Activated gamma-delta T cell treated with Interleukin-2 at 50 U/mL for 16 hours (primary cell): ENCODE results near the gene UNC119.

Experiments
- DNase-seq: peaks from one replicate; pipeline ENCODE4 v3.0.0-alpha.2; 2020

The UNC119 gene

DNA sequence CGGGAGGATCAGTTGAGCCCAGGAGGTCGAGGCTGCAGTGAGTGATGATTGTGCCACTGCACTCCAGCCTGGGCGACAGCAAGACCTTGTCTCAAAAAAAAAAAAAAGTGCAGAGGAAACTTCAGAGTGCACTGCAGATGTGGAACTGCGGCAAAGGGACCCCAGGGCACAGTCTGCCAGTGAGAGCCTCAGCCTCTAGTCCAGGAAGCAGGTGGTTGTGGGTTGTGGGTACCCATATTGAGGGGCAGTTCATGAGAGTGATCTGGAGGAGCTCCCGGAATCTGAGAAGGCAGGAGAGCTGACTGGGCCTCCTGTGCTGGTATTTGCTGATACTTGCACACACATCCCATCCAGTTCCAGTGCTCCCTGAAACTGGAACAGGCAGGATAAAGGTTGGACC lies 33.2 kb downstream of the UNC119 start:
- no peak for DNase-seq

DNA sequence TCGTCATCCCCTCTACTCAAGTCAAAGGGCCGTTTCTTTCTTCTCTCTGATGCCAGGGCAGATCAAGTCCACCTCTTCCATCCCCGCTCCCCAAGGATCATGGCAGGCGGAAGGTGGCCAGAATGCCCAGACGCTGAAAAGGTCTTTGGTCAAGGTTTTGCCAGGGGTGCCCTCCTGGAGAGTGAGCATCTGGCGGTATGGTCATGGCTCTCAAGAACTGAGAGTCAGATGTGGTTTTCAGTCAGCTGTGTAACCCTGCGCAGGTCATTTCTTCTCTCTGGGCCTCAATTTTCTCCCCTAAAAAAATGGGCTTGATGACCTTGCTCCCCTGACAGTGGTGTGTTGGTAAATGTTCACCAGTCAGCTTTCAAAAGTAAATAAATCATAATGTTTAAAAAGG lies 33.8 kb downstream of the UNC119 start:
- no peak for DNase-seq

DNA sequence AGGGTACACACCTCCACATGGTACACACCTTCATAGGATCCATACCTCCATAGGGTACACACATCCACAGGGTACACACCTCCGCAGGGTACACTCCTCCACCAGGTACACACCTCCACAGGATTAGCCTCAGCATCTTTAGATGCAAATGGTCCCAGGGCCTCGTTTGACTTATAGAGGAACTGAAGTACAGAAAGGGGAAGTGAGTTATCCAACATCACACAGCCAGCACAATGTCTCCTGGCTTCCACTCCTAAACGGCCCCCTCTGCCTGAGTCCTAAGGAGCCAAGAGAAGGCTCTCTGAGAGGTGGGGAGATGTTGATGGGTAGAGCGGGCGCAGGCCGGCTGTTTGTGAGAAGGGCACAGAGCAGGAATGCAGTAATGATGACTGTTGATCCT lies 34.3 kb downstream of the UNC119 start:
- no peak for DNase-seq

DNA sequence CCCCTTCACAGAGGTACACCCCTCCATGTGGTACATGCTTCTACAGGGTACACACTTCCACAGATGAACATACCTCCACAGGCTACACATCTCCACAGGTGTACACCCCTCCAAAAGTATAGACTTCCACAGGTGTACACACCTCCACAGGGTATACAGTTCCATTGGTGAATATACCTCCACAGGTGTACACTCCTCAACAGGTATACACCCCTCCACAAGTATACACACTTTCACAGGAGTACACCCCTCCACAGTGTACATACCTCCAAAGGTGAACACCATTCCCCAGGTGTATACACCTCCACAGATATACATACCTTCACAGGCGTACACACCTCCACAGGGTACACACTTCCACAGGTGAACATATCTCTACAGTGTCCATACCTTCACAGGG lies 36.9 kb downstream of the UNC119 start:
- DNase-seq: no peak

DNA sequence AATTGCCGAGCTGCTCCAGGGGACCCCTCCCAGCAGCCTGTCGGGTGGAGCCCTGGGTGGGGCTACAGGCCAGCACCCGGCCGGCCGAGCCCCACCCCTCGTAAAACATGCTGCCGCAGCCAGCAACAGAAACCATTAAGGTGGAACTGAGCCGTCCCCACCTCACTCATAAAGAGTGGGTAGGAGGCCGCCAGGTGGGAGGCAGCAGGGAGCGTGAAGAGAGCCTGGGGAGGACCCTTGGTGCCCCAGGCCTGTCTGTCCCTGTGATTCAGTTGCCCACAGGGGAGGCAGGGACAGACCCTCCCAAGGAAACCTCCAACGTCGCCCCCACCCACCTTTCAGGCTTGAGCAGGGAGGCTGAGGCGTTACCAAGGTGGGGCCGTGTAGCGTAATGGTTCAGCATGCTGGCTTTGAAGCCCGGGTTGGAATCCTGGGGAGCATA lies 37.8 kb downstream of the UNC119 start:
- no peak for DNase-seq

DNA sequence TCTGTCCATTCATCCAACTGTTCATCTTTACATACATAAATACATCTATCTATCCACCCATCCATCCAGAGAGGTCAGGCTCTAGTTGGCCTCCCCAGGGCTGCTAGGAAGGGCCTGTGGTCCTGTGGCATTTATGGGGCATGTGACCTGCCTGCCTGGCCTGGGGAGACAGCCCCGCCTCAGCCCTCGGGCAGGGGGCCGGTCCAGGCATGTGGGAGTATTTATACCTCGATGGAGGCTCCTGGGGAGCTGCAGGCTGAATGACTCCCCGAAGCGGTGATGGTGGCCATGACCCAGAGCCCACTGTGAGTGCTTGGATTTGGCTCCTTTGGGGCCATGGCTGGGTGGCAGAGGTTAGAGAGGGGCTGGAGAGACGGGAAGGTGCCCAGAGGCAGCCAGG lies 38.9 kb downstream of the UNC119 start:
- DNase-seq: no peak

DNA sequence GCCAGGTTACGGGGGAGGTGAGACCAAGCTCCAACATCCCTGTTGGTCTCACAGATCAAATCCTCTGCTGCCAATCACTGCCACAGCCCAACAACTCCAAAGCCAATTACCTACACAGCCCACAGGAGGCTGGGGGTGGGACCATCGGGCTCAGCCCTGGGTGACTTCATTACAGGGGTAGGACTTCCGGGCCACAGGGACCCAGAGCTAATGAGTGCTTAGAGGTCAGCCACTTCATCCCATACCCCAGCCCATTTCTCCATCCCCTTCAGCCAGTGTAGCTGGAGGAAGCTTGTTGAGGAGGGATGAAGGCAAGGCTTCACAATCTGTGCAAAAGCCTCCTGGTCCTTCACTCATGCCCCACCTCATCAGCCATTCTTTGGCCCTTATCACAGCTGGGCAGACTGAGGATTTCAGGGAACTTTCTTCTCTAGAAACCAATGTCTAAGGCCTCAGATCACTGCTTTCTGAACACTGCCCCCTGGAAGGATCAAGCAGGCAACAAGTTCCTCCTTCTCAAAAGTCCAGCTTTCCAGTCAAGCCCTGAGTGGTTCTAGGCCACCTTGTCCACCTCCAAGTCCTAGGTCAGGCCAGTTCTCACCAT lies 40.5 kb downstream of the UNC119 start:
- no peak for DNase-seq

DNA sequence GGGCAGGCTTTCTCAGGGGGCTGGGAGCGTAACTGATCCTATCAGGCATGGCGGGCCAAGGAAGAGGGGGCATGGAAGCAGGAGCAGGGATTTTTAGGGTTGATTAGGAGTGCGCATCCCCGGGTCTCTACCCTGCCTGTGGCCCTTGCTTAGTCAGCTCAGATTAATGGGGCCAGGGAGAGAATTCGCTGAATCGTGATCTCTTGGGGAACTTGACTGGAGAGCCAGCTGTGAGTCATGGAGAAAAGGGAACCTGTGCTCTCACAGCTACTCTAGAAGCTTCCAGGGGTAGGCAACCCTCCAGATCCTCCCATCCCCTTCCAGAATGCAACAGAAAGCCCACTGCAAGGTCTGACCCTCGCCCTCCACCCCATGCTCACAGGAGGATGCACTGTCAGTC lies 42.6 kb downstream of the UNC119 start:
- DNase-seq: no peak

DNA sequence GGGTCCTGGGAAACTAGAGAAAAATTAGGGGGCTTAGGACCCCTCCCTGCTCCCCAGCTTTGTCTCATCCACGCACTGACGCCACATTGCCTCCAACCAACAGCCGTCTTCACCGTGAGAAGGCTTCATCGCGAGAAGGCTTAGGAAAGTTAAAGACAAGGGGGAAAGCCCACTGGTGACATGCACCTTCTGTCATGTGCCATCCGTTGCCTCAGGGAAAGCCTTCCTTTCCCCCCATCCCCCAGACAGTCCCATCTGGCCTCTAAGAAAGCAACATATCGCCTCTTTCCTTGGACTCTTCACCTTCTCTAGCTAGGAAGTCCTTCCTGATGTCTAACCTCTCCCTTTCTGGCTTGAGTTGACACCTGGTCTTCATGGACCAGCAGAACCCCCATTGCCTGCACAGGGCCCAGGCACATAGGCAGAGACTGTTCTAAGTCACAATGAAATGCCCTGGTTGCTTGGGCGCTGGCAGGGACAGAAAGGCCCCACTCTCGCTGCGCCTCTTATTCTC lies 44.2 kb downstream of the UNC119 start:
- DNase-seq: no peak

DNA sequence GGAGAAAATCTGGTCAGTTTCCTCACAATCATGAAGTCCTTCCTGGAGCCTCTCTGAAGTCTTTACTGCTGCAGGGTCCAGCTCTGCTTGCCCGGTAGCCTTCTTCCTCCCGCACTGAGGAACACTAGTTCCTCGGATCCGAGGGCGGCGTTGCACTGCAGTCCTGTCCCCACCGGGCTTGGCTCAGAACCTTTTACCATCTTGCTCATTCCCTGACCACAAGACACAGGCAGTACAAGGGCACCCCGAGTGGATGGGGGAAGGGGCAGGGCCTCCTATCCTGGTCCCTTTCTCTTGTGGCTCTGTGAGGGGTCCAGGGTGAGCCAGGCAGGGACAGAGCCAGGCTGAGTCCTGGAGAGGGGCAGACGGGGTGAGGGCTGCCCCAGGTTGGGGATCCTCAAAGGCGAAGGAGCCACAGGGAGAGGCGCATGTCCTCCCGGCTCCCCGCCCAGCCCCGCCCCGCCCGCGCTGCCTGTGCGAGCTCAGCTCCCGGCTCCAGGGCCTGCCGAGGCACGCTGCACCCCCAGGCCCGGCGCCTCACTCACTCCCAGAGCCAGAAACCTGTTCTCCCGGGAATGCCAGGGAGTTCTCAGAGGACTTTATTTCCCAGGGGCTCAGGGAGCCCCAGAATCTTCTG lies 44.7 kb downstream of the UNC119 start:
- no peak for DNase-seq

DNA sequence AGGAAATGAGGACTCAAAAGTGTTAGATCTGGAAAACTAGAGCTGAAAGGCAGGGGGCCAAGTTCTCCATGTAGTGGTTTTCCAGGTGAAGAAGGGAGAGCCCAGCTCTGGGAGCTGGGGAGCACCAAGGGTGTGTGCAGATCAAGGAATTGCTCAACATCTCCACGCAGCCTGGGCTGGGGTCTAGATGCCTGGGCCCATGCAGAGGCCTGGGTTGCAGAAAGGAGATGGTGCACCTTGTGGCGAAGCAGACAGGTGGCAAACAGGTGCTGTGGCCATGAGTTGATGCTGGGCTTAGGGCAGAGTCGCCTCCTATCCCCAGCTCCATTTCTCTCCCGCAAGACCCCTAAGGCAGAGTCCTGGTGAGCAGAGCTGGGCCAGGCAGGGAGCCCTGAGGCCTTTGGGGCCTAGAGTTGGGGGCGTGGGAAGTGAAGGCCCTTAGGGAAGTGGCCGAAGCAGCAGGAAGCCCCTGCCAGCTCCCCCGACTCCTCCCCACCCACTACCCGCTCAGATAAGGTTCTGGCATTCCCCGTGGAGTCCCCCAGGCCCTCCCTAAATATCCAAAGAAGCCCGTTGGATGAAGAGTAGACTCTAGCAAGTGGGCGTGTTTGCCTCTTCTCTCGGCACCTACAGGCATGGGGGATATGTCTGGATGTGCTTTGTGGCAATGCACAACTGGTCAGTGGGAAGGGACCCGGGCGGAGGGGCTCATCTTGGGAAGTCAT lies 45.5 kb downstream of the UNC119 start:
- no peak for DNase-seq

DNA sequence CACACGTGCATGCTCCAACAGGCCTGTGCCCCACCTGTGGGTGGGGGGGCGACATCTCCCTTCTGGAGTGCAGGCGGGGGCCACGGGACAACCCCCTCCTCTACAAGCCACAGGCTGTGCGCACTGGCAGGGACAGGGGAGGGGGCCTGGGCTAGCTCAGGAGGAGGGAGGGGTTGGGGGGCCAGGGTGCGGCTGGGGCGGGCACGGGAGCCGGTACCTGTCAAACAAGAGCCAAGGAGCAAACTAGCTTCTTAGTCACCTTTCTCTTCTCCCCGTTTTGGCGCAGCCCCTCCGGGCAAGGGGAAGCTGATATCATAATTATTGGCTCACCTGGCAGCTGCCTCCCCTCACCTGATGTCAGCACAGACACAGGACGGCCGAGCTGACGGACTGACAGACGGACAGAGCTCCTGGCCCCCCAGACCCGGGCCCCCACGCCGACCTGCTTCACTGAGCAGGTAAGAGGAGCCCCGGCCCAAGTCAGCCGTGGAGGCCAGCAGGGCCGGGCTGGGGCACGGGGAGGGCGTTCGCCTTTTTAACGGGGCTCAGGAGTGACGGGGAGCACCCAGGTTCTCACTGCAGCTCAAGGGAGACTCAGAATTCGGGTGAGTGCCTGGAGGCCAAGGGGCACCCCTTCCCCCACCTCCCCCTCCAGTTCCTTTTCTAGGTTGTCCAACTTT lies 46.3 kb downstream of the UNC119 start, which contains the start of gene FOXN1:
TSS of gene FOXN1 (plus strand) at position 363 of the 680 bp plus-strand sequence. CDS start 17,622 bp downstream, outside the sequence.
- DNase-seq: no peak

DNA sequence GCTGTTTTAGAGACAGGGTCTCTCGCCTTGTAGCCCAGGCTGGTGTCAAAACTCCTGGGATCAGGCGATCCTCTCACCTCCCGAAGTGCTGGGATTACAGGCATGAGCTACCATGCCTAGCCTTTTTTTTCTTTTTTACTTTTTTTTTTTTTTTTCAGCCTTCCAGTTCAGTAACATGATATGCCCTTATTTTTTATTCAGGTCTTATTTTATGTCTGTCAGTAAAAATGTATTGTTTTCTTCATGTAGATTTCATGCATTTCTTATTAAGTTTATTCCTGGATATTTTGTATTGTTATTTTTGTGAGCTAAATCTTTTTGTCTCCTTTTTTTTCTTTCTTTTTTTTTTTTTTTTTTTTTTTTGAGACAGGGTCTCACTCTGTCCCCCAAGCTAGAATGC lies 49.0 kb downstream of the UNC119 start:
- DNase-seq: no peak

DNA sequence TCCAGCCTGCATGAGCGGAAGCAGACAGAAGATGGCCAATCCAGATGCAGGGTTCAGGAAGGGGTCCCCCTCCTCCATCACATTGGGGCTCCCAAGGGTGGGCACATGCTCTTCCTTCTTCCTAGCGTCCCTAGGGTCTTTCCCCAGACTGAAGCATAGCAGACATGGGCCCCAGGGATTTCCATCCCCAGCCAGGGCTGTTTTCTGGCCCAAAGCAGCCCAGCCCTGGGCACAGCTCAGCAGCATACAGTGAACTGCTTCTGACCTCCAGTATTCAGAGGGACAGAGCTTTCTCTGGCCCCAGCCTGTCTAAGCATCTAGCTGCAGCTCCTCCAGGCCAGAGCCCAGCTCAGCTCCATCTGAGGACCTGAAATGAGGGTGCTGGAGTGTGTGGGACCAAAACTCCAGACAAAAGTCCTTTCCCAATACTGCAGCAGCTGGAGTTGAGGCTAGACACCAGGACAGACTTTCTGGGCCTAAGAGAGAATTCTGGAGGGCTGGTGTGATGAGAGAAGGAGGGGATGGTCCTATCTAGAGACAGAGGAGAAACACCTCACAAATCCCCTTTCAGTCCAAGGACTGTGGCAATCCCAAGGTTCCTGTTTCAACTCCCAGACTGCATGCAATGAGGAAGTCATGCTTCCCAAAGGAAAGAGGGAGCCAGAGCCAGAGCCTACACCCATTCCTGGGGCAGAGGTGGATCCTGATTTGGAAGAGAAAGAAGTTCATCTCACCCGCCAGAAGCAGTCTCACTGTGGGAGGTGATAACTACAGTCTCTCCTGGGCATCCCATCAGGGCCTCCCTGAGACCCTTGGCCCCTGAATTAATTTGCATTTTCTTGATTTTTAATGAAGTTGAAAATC lies 50.8 kb downstream of the UNC119 start:
- no peak for DNase-seq

DNA sequence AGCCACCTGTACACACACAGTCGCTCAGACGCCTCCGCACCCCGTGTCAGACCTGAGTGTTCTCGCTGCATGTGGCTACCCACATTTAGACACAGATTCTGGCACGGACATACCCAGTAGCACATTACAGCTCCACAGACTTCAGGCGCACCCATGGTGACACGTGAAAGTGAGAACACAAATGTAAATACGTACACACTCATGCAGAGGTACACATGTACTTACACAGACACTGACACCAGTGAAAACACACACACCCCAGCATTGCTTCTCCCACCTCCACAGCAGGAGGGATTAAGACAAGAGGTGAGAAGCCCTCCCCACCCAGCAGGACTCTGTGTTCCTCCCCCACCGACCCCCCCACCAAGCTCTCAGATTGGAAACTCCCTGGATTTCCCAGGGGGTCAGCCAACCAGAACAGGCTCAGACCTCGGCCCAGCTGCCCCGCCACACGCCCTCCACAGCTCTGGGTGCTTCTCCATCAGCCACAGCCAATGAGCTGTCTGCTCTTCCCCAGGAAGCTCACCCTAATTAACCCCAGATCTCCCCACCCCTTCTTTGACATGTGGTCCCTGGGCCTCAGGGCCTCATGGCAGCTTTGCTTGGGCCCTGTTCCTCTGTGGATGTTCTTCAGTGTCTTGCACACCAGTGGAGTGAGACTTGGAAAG lies 51.6 kb downstream of the UNC119 start:
- DNase-seq: no peak

DNA sequence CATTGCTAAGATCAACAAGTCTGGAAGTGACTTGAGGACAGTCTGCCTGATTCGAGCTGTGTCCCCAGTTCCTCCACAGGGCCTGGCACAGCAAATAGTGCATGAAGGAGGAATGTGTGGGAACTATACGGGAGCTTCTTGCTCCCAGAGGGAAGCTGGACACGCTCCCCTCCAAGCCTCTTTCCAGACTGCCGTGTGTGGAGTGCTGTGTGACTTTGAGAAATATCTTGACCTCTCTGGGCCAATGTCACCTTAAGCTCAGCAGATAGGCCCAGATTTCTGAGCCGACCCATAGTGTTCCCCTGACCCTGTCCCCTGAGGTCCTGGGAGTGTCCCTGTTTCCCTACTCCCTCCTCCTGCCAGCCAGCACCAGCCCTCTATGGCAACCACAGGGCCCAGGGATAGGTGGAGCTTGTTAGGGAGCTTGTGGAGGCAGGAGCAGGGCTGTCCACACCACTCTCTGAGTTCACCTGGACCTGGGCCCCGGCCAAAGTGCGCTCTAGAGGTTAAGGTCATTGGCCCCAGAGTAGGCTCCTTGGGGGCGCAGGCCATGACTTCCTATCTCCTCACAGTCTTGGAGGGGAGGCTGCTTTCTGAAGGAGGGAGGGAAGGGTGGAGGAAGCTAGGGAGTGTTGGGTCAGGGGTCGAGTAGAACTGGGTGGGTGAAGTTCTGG lies 52.6 kb downstream of the UNC119 start:
- DNase-seq: no peak

DNA sequence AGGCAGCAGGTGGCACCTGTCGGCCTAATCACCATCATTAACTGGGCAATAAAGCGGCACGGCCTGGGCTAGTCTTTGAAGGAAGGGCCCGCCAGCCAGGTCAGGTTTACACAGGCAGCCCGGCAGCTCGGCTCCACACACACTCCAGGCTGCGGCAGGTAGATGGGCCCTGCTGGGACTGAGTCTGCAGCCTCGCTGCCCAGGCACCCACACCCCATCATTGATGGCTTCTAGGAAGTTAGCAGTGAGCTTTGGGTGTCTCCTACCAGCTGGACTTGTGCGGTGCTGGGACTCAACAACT lies 53.1 kb downstream of the UNC119 start:
- no peak for DNase-seq

DNA sequence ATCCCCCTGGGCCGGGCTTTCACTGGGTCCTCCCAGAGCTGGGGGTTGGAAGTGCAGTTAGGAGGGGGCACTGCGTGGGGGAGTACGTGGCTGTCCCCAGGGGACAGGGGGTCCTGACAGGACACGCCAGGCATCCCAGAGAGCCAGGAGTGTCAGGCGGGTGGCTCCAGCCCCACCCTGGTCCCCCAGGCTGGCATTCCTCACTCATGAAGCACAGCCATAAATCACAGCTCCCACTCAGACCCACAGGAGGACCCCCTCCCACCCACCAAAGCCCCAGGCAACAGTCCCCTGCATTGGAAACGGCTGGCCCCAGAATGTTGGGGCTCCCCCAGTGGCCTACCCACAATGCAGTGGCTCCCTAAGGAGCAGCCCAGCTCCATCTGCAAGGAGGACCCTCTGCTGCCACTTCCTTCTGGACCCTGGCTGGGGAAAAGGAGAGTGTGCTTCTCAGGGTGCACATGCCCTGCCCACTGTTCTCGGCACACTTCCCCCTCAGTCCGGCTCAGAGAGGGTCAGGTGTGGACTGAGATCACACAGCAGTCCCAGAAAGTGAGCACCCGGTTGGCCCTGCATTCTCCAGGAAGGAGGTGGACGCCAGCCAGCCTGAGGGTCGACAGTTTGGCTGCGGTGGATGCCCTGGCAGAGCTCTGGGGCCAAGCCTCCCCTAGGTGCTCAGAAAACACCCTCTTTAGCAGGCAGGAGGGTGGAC lies 53.6 kb downstream of the UNC119 start:
- DNase-seq: no peak

DNA sequence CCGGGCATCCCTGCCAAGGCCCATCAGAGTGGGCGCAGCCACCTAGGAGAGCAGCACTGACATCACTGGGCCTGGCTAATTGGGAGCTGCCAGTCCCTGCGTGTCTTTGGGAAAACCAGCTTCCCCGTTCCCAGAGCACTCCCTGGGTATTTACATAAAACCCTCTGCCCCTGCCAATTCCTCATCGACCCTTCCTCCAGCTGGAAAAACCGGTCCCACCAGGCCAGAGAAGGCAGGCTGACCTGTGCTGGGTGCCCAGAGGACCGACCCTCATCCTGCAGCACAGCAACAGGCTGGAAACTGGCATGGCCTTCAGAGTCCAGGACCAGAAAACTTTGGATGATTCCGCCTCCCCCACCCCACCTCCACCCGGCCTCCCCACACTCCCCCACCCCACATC lies 54.5 kb downstream of the UNC119 start:
- DNase-seq: no peak
